ENCODE results near the gene CLASP2. TPM values are rescaled to one million over a fixed set of nuclear protein-coding genes. Genes with fewer than 3 reads are reported as not detected.

CLASP2 gene
- total and polyA plus RNA-seq, 2 donors: 18.8 to 35.1 TPM

GRCh38 chr3:33592999-33593398 lies 125.1 kb downstream of the CLASP2 start:
- H3K4me1 ChIP-seq (ENCODE audit: control insufficient read depth in 2 of 2, insufficient read depth in 2 of 2, low read length in 2 of 2): no peaks in the 10 kb centered on the region
- H3K27ac ChIP-seq (ENCODE audit: low read depth in 1 of 2, low read length in 1 of 2): no peak overlapping the region
- H3K9me3 ChIP-seq (ENCODE audit: control insufficient read depth in 2 of 2, insufficient read depth in 1 of 2, low read length in 1 of 2): no peaks in the 10 kb centered on the region
- no peak overlapping the region for H3K4me3 ChIP-seq (ENCODE audit: low read length in 2 of 2)
- H3K36me3 ChIP-seq (ENCODE audit: control insufficient read depth in 2 of 2, insufficient read depth in 2 of 2, low read length in 1 of 2): peaks cover 0 to 11% of the 10 kb centered on the region in 2 donors
- no peaks in the 10 kb centered on the region for H3K27me3 ChIP-seq (ENCODE audit: control insufficient read depth in 2 of 2, insufficient read depth in 1 of 2, low read length in 1 of 2)
- no peak for DNase-seq (ENCODE audit: low read depth in 6 of 9, low spot score in 9 of 9)
- 100% methylated on average over 1 of the region's 1 CpG for WGBS

- DNase-seq (ENCODE audit: low read depth in 6 of 9, low spot score in 9 of 9): no peak
- no peak overlapping the region for H3K4me3 ChIP-seq (ENCODE audit: low read length in 2 of 2)
- H3K27me3 ChIP-seq (ENCODE audit: control insufficient read depth in 2 of 2, insufficient read depth in 1 of 2, low read length in 1 of 2): no peaks in the 10 kb centered on the region
- H3K4me1 ChIP-seq (ENCODE audit: control insufficient read depth in 2 of 2, insufficient read depth in 2 of 2, low read length in 2 of 2): no peaks in the 10 kb centered on the region
- H3K9me3 ChIP-seq (ENCODE audit: control insufficient read depth in 2 of 2, insufficient read depth in 1 of 2, low read length in 1 of 2): no peaks in the 10 kb centered on the region
- peaks cover 0 to 15% of the 10 kb centered on the region in 2 donors for H3K36me3 ChIP-seq (ENCODE audit: control insufficient read depth in 2 of 2, insufficient read depth in 2 of 2, low read length in 1 of 2)
- WGBS: 98% methylated on average over 2 of the region's 2 CpGs
- no peak overlapping the region for H3K27ac ChIP-seq (ENCODE audit: low read depth in 1 of 2, low read length in 1 of 2)
Observed at GRCh38 chr3:33590541-33590940, 127.5 kb downstream of the CLASP2 start.

- DNase-seq (ENCODE audit: low read depth in 6 of 9, low spot score in 9 of 9): no peak
- Histone ChIP-seq H3K27ac (ENCODE audit: low read depth in 1 of 2, low read length in 1 of 2) (no peak overlapping the region), H3K27me3 (ENCODE audit: control insufficient read depth in 2 of 2, insufficient read depth in 1 of 2, low read length in 1 of 2) (no peaks in the 10 kb centered on the region), H3K4me3 (ENCODE audit: low read length in 2 of 2) (no peak overlapping the region), H3K36me3 (ENCODE audit: control insufficient read depth in 2 of 2, insufficient read depth in 2 of 2, low read length in 1 of 2) (peaks cover 3 to 16% of the 10 kb centered on the region in 2 donors), H3K9me3 (ENCODE audit: control insufficient read depth in 2 of 2, insufficient read depth in 1 of 2, low read length in 1 of 2) (no peaks in the 10 kb centered on the region), H3K4me1 (ENCODE audit: control insufficient read depth in 2 of 2, insufficient read depth in 2 of 2, low read length in 2 of 2) (no peaks in the 10 kb centered on the region)
- 83% methylated on average over 3 of the region's 3 CpGs for WGBS
Observed at GRCh38 chr3:33586402-33586801, 131.7 kb downstream of the CLASP2 start.

GRCh38 chr3:33582234-33582633 lies 135.8 kb downstream of the CLASP2 start:
- 97% methylated on average over 3 of the region's 3 CpGs for WGBS
- Histone ChIP-seq H3K4me3 (ENCODE audit: low read length in 2 of 2) (no peak overlapping the region), H3K9me3 (ENCODE audit: control insufficient read depth in 2 of 2, insufficient read depth in 1 of 2, low read length in 1 of 2) (no peaks in the 10 kb centered on the region), H3K27me3 (ENCODE audit: control insufficient read depth in 2 of 2, insufficient read depth in 1 of 2, low read length in 1 of 2) (no peaks in the 10 kb centered on the region), H3K27ac (ENCODE audit: low read depth in 1 of 2, low read length in 1 of 2) (no peak overlapping the region), H3K36me3 (ENCODE audit: control insufficient read depth in 2 of 2, insufficient read depth in 2 of 2, low read length in 1 of 2) (peaks cover 8 to 14% of the 10 kb centered on the region in 2 donors), H3K4me1 (ENCODE audit: control insufficient read depth in 2 of 2, insufficient read depth in 2 of 2, low read length in 2 of 2) (no peaks in the 10 kb centered on the region)
- DNase-seq (ENCODE audit: low read depth in 6 of 9, low spot score in 9 of 9): no peak

GRCh38 chr3:33581666-33582065 lies 136.4 kb downstream of the CLASP2 start:
- H3K4me1 ChIP-seq (ENCODE audit: control insufficient read depth in 2 of 2, insufficient read depth in 2 of 2, low read length in 2 of 2): no peaks in the 10 kb centered on the region
- 96% methylated on average over 10 of the region's 10 CpGs for WGBS
- no peaks in the 10 kb centered on the region for H3K9me3 ChIP-seq (ENCODE audit: control insufficient read depth in 2 of 2, insufficient read depth in 1 of 2, low read length in 1 of 2)
- H3K27me3 ChIP-seq (ENCODE audit: control insufficient read depth in 2 of 2, insufficient read depth in 1 of 2, low read length in 1 of 2): no peaks in the 10 kb centered on the region
- no peak for DNase-seq (ENCODE audit: low read depth in 6 of 9, low spot score in 9 of 9)
- H3K4me3 ChIP-seq (ENCODE audit: low read length in 2 of 2): no peak overlapping the region
- H3K36me3 ChIP-seq (ENCODE audit: control insufficient read depth in 2 of 2, insufficient read depth in 2 of 2, low read length in 1 of 2): peaks cover 8 to 17% of the 10 kb centered on the region in 2 donors
- no peak overlapping the region for H3K27ac ChIP-seq (ENCODE audit: low read depth in 1 of 2, low read length in 1 of 2)

DNA sequence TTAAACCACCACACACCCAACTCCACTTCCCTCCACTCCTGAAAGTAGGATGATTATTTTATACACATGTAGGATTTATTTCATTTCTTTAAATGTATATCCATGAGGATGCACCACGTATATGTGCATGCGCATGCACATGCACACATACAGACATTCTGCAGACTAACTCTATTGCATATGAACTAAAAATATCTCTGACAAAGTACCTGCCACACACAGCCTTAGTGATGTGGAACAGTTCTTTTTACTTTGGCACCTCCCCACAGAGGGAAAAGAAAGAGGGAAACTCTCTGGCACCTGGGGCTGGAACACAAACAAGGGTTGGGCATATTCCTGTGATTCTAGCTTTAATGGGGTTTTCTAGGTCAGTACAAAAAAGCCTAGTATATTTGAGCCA lies 138.2 kb downstream of the CLASP2 start:
- H3K27me3 ChIP-seq (ENCODE audit: control insufficient read depth in 2 of 2, insufficient read depth in 1 of 2, low read length in 1 of 2): no peaks in the 10 kb centered on the region
- no peak overlapping the region for H3K27ac ChIP-seq (ENCODE audit: low read depth in 1 of 2, low read length in 1 of 2)
- no peaks in the 10 kb centered on the region for H3K9me3 ChIP-seq (ENCODE audit: control insufficient read depth in 2 of 2, insufficient read depth in 1 of 2, low read length in 1 of 2)
- peaks cover 8 to 24% of the 10 kb centered on the region in 2 donors for H3K36me3 ChIP-seq (ENCODE audit: control insufficient read depth in 2 of 2, insufficient read depth in 2 of 2, low read length in 1 of 2)
- no peak overlapping the region for H3K4me3 ChIP-seq (ENCODE audit: low read length in 2 of 2)
- no peaks in the 10 kb centered on the region for H3K4me1 ChIP-seq (ENCODE audit: control insufficient read depth in 2 of 2, insufficient read depth in 2 of 2, low read length in 2 of 2)
- WGBS: 98% methylated on average over 2 of the region's 2 CpGs
- DNase-seq (ENCODE audit: low read depth in 6 of 9, low spot score in 9 of 9): no peak

DNA sequence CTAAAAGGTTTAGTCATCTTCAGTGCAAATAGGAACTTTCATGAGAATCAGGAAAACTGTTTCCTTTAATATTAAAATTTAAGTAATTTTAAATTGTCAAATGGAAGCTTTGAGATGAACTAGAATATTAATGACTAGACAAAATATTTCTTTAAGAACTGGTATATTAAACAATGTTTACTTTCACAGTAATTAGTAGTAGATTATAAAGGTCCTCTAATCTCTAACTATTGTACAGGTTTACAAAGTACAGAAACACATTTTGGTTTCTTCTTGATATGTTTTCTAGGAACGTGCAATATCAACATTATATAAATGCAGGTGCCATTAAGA lies 138.9 kb downstream of the CLASP2 start:
- no peaks in the 10 kb centered on the region for H3K4me1 ChIP-seq (ENCODE audit: control insufficient read depth in 2 of 2, insufficient read depth in 2 of 2, low read length in 2 of 2)
- no peak overlapping the region for H3K4me3 ChIP-seq (ENCODE audit: low read length in 2 of 2)
- DNase-seq (ENCODE audit: low read depth in 6 of 9, low spot score in 9 of 9): no peak
- no peaks in the 10 kb centered on the region for H3K27me3 ChIP-seq (ENCODE audit: control insufficient read depth in 2 of 2, insufficient read depth in 1 of 2, low read length in 1 of 2)
- H3K9me3 ChIP-seq (ENCODE audit: control insufficient read depth in 2 of 2, insufficient read depth in 1 of 2, low read length in 1 of 2): no peaks in the 10 kb centered on the region
- peaks cover 8 to 20% of the 10 kb centered on the region in 2 donors for H3K36me3 ChIP-seq (ENCODE audit: control insufficient read depth in 2 of 2, insufficient read depth in 2 of 2, low read length in 1 of 2)
- WGBS: 94% methylated on average over 1 of the region's 1 CpG
- no peak overlapping the region for H3K27ac ChIP-seq (ENCODE audit: low read depth in 1 of 2, low read length in 1 of 2)

GRCh38 chr3:33578325-33579177 lies 139.5 kb downstream of the CLASP2 start:
- no peaks in the 10 kb centered on the region for H3K4me1 ChIP-seq (ENCODE audit: control insufficient read depth in 2 of 2, insufficient read depth in 2 of 2, low read length in 2 of 2)
- H3K4me3 ChIP-seq (ENCODE audit: low read length in 2 of 2): no peak overlapping the region
- no peaks in the 10 kb centered on the region for H3K27me3 ChIP-seq (ENCODE audit: control insufficient read depth in 2 of 2, insufficient read depth in 1 of 2, low read length in 1 of 2)
- 73% methylated on average over 2 of the region's 2 CpGs for WGBS
- no peaks in the 10 kb centered on the region for H3K9me3 ChIP-seq (ENCODE audit: control insufficient read depth in 2 of 2, insufficient read depth in 1 of 2, low read length in 1 of 2)
- peaks cover 8 to 20% of the 10 kb centered on the region in 2 donors for H3K36me3 ChIP-seq (ENCODE audit: control insufficient read depth in 2 of 2, insufficient read depth in 2 of 2, low read length in 1 of 2)
- DNase-seq (ENCODE audit: low read depth in 6 of 9, low spot score in 9 of 9): no peak
- no peak overlapping the region for H3K27ac ChIP-seq (ENCODE audit: low read depth in 1 of 2, low read length in 1 of 2)

DNA sequence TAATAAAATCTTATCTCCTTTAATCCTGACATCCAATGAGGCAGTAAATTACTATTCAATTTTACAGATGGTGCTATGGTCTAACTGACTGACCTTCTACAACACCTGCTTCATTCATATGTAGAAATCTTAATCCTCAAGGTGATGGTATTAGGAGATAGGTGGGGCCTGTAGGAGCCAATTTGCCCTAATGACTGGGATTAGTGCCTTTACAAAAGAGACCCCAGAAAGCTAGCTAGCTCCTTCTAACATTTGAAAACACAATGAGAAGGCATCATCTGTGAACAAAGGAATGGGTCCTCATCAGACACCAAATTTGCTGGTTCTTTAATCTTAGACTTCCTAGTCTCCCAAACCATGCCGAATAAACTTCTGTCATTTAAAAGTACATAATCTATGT lies 140.5 kb downstream of the CLASP2 start:
- Histone ChIP-seq H3K27me3 (ENCODE audit: control insufficient read depth in 2 of 2, insufficient read depth in 1 of 2, low read length in 1 of 2) (no peaks in the 10 kb centered on the region), H3K9me3 (ENCODE audit: control insufficient read depth in 2 of 2, insufficient read depth in 1 of 2, low read length in 1 of 2) (no peaks in the 10 kb centered on the region), H3K27ac (ENCODE audit: low read depth in 1 of 2, low read length in 1 of 2) (no peak overlapping the region), H3K36me3 (ENCODE audit: control insufficient read depth in 2 of 2, insufficient read depth in 2 of 2, low read length in 1 of 2) (peaks cover 8 to 25% of the 10 kb centered on the region in 2 donors), H3K4me1 (ENCODE audit: control insufficient read depth in 2 of 2, insufficient read depth in 2 of 2, low read length in 2 of 2) (no peaks in the 10 kb centered on the region), H3K4me3 (ENCODE audit: low read length in 2 of 2) (no peak overlapping the region)
- WGBS: 96% methylated on average over 1 of the region's 1 CpG
- no peak for DNase-seq (ENCODE audit: low read depth in 6 of 9, low spot score in 9 of 9)

Data from thymus (tissue), 11 donors.